Measurements from ENCODE around the gene UMAD1. TPM values are rescaled to one million over a fixed set of nuclear protein-coding genes. Genes with fewer than 3 reads are reported as not detected.
A peak's percentile ranks its signal among the peaks of the same experiment; 100 is the strongest.

UMAD1 gene
- polyA plus RNA-seq, 1 of the 3 experiments (the other 2 are of a cell fraction) = 13.9 TPM

GRCh38 chr7:7895754-7896153 lies 255.2 kb downstream of the UMAD1 start:
- no peak overlapping the region for H3K4me2 ChIP-seq
- ChIA-PET POLR2A (interaction anchor here (0.7 kb wide), 1 partner anchor 13 kb away, joined by 3 read pairs; no protein-coding TSS in a partner anchor), CTCF (interaction anchor here (1.2 to 2.1 kb wide), 6 partner anchors 14 to 295 kb away, joined by 3 to 6 read pairs (median 4); no protein-coding TSS in a partner anchor)
- H2AFZ ChIP-seq (ENCODE audit: low read depth) = no peak overlapping the region
- no peak for DNase-seq
- H3K4me3 ChIP-seq (ENCODE audit: low read depth in 2 of 2, low read length in 1 of 2) = no peak overlapping the region
- no peak overlapping the region for H3K9ac ChIP-seq
- 89% methylated on average over 4 of the region's 4 CpGs for WGBS (ENCODE audit: low lambda C conversion rate)
- peaks cover 0 to 1% of the 10 kb centered on the region in 2 experiments for H3K36me3 ChIP-seq (replicated peaks in 1 of 2; ENCODE audit: control insufficient read depth in 1 of 2, insufficient read depth in 2 of 2, low read length in 1 of 2)
- no peaks in the 10 kb centered on the region for H3K27me3 ChIP-seq (ENCODE audit: insufficient read depth)
- no peak overlapping the region for H3K27ac ChIP-seq (ENCODE audit: low read depth in 2 of 2, low read length in 1 of 2)
- H4K20me1 ChIP-seq (ENCODE audit: insufficient read depth) = no peaks in the 10 kb centered on the region
- H3K9me2 ChIP-seq = no peaks in the 10 kb centered on the region
- no peaks in the 10 kb centered on the region for H3K9me3 ChIP-seq
- no peaks in the 10 kb centered on the region for H3F3A ChIP-seq (replicated peaks; ENCODE audit: insufficient read depth)
- TF ChIP-seq FOXJ3 (CRISPR knock-in tag; IDR thresholded peaks at IDR 0.05) (no peak), TAF1 (IDR thresholded peaks at IDR 0.05; ENCODE audit: borderline replicate concordance, low read depth, low read length) (no peak)
- no peaks in the 10 kb centered on the region for H3K79me2 ChIP-seq (ENCODE audit: insufficient read depth)
- peaks cover 0 to 6% of the 10 kb centered on the region in 2 experiments; a peak in 2 of 4 replicates for H3K4me1 ChIP-seq (ENCODE audit: control insufficient read depth in 1 of 2, insufficient read depth in 2 of 2, low read depth in 1 of 2, low read length in 1 of 2)

GRCh38 chr7:7897509-7897908 lies 257.0 kb downstream of the UMAD1 start:
- no peaks in the 10 kb centered on the region for H4K20me1 ChIP-seq (ENCODE audit: insufficient read depth)
- H3F3A ChIP-seq (replicated peaks; ENCODE audit: insufficient read depth) = no peaks in the 10 kb centered on the region
- ChIA-PET POLR2A (no interaction called here), CTCF (interaction anchor here (0.6 to 1.7 kb wide), 4 partner anchors 13 to 217 kb away, joined by 3 to 9 read pairs (median 6); no protein-coding TSS in a partner anchor)
- no peak overlapping the region for H3K4me3 ChIP-seq (ENCODE audit: low read depth in 2 of 2, low read length in 1 of 2)
- no peak overlapping the region for H3K4me2 ChIP-seq
- no peaks in the 10 kb centered on the region for H3K36me3 ChIP-seq (replicated peaks in 1 of 2; ENCODE audit: control insufficient read depth in 1 of 2, insufficient read depth in 2 of 2, low read length in 1 of 2)
- H3K9me2 ChIP-seq = no peaks in the 10 kb centered on the region
- DNase-seq = no peak
- H3K79me2 ChIP-seq (ENCODE audit: insufficient read depth) = no peaks in the 10 kb centered on the region
- H3K9ac ChIP-seq = no peak overlapping the region
- TF ChIP-seq USF1 (IDR thresholded peaks at IDR 0.05; ENCODE audit: borderline replicate concordance, low read depth) = no peak
- TF ChIP-seq POLR2AphosphoS5 (IDR thresholded peaks at IDR 0.05; ENCODE audit: low read depth, low read length) = no peak
- TF ChIP-seq MXI1 (IDR thresholded peaks at IDR 0.05; ENCODE audit: low read depth, low read length) = no peak
- no peak for TF ChIP-seq RAD21 (IDR thresholded peaks at IDR 0.05; ENCODE audit: low read length)
- TF ChIP-seq EP300 (IDR thresholded peaks at IDR 0.05; ENCODE audit: borderline replicate concordance in 1 of 2, low read depth in 1 of 2, low read length in 1 of 2) = no peak
- TF ChIP-seq JUND (IDR thresholded peaks at IDR 0.05) = no peak
- H2AFZ ChIP-seq (ENCODE audit: low read depth) = no peak overlapping the region
- no peak overlapping the region for H3K27ac ChIP-seq (ENCODE audit: low read depth in 2 of 2, low read length in 1 of 2)
- no peaks in the 10 kb centered on the region for H3K9me3 ChIP-seq
- 73% methylated on average over 2 of the region's 2 CpGs for WGBS (ENCODE audit: low lambda C conversion rate)
- H3K27me3 ChIP-seq (ENCODE audit: insufficient read depth) = no peaks in the 10 kb centered on the region
- H3K4me1 ChIP-seq (ENCODE audit: control insufficient read depth in 1 of 2, insufficient read depth in 2 of 2, low read depth in 1 of 2, low read length in 1 of 2) = peaks cover 0 to 6% of the 10 kb centered on the region in 2 experiments; a peak in 2 of 4 replicates

GRCh38 chr7:7897949-7898515 lies 257.5 kb downstream of the UMAD1 start:
- Histone ChIP-seq H3K9me3 (no peaks in the 10 kb centered on the region), H3K4me3 (ENCODE audit: low read depth in 2 of 2, low read length in 1 of 2) (no peak overlapping the region), H4K20me1 (ENCODE audit: insufficient read depth) (no peaks in the 10 kb centered on the region), H3K36me3 (replicated peaks in 1 of 2; ENCODE audit: control insufficient read depth in 1 of 2, insufficient read depth in 2 of 2, low read length in 1 of 2) (no peaks in the 10 kb centered on the region), H3K27me3 (ENCODE audit: insufficient read depth) (no peaks in the 10 kb centered on the region), H3F3A (replicated peaks; ENCODE audit: insufficient read depth) (no peaks in the 10 kb centered on the region), H3K9me2 (no peaks in the 10 kb centered on the region), H3K79me2 (ENCODE audit: insufficient read depth) (no peaks in the 10 kb centered on the region), H3K4me2 (no peak overlapping the region), H3K4me1 (ENCODE audit: control insufficient read depth in 1 of 2, insufficient read depth in 2 of 2, low read depth in 1 of 2, low read length in 1 of 2) (peaks cover 0 to 6% of the 10 kb centered on the region in 2 experiments; a peak in 2 of 4 replicates), H3K9ac (no peak overlapping the region), H2AFZ (ENCODE audit: low read depth) (no peak overlapping the region), H3K27ac (ENCODE audit: low read depth in 2 of 2, low read length in 1 of 2) (peak overlapping the region in 1 of 2 experiments; percentile 14; a peak in 1 of 4 replicates)
- DNase-seq = no peak
- CTCF ChIA-PET = interaction anchor here (1.5 to 1.7 kb wide), 3 partner anchors 14 to 217 kb away, joined by 4 to 9 read pairs (median 7); no protein-coding TSS in a partner anchor
- TF ChIP-seq TCF12 (IDR thresholded peaks at IDR 0.05) (peak; percentile 39; the same call in 1 of the 2 replicates), JUND (IDR thresholded peaks at IDR 0.05) (no peak)
- POLR2A ChIA-PET = no interaction called here
- WGBS (ENCODE audit: low lambda C conversion rate) = 62% methylated on average over 4 of the region's 4 CpGs
